ENCODE data around the gene SELENOW. TPM values are rescaled to one million over a fixed set of nuclear protein-coding genes. Genes with fewer than 3 reads are reported as not detected.

Gene SELENOW
- total and polyA plus RNA-seq, 2 of the 8 experiments (the other 6 are each of a cell fraction or from before 2014, with no cell fraction given) = 371 to 588 TPM

DNA sequence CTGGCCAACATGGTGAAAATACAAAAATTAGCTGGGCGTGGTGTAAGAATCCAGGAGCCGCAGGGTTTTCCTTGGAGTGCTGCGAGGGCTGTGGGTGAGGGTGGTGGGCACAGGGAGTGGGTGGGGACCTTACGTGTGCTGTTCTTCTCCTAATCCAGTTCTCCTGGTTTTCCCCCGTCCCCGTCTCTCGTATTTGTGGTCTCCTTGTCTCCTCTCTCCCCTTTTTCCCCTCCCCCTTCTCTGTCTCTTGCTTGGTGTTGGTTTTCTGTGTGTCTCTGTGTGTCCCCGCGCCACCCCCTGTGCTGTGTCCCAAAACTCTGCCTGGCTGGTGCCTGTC is 1.7 kb downstream of the SELENOW start:
- Histone ChIP-seq H4K91ac (replicated peaks; ENCODE audit: insufficient read length, low read length) (no peak overlapping the region), H3K9ac (replicated peaks in 1 of 4; ENCODE audit: extremely low read depth in 1 of 4, low read depth in 3 of 4, low read length in 3 of 4) (no peak overlapping the region), H2AK5ac (ENCODE audit: low read depth, low read length) (no peak overlapping the region), H3K27me3 (replicated peaks in 1 of 4; ENCODE audit: control insufficient read depth in 3 of 4, extremely low read depth in 1 of 4, insufficient read depth in 3 of 4, low read length in 3 of 4) (no peaks in the 10 kb centered on the region), H2BK120ac (replicated peaks; ENCODE audit: low read depth, low read length) (no peak overlapping the region), H3K4me1 (replicated peaks in 1 of 4; ENCODE audit: control insufficient read depth in 3 of 4, insufficient read depth in 4 of 4, low read length in 3 of 4) (peaks cover 0 to 6% (median 4%) of the 10 kb centered on the region in 4 experiments; a peak in 4 of 7 replicates), H3K4ac (replicated peaks; ENCODE audit: insufficient read length, low read depth, low read length) (no peak overlapping the region), H3K18ac (ENCODE audit: extremely low read depth, low read length) (no peak overlapping the region; the same call in 1 of the 2 replicates), H3K56ac (replicated peaks; ENCODE audit: insufficient read length, low read depth, low read length) (no peak overlapping the region), H2AFZ (ENCODE audit: low read length) (no peak overlapping the region), H3K36me3 (ENCODE audit: control insufficient read depth in 2 of 4, insufficient read depth in 4 of 4, low read length in 3 of 4) (peaks cover 14 to 36% (median 31%) of the 10 kb centered on the region in 4 experiments), H2BK20ac (ENCODE audit: low read length) (no peak overlapping the region), H4K5ac (ENCODE audit: insufficient read length, low read depth, low read length) (no peak overlapping the region), H2BK15ac (ENCODE audit: low read length) (no peak overlapping the region), H3K79me2 (ENCODE audit: control insufficient read depth in 1 of 2, insufficient read depth in 2 of 2, low read length in 2 of 2) (peaks cover 13 to 25% of the 10 kb centered on the region in 2 experiments), H3K9me3 (ENCODE audit: insufficient read depth in 2 of 2, low read depth in 1 of 2, low read length in 1 of 2) (no peaks in the 10 kb centered on the region), H3K79me1 (ENCODE audit: low read depth, low read length) (peaks cover 7% of the 10 kb centered on the region), H3K23me2 (ENCODE audit: low read depth, low read length) (peaks cover 8% of the 10 kb centered on the region), H3K4me2 (ENCODE audit: insufficient read depth in 1 of 2, low read depth in 2 of 2, low read length in 2 of 2) (peak overlapping the region; percentile 59 to 92), H3K23ac (ENCODE audit: insufficient read length) (no peak overlapping the region), H3K4me3 (ENCODE audit: extremely low read depth in 1 of 4, insufficient read depth in 2 of 4, low read depth in 3 of 4, low read length in 4 of 4) (peak overlapping the region; percentile 19 to 97 (median 68); a peak in 5 of 8 replicates), H2BK12ac (ENCODE audit: low read depth, low read length) (no peak overlapping the region), H4K20me1 (replicated peaks in 1 of 2; ENCODE audit: control insufficient read depth in 1 of 2, insufficient read depth in 2 of 2, low read length in 2 of 2) (peaks cover 8 to 24% of the 10 kb centered on the region in 2 experiments), H3K27ac (ENCODE audit: low read depth, low read length) (no peak overlapping the region), H2BK5ac (ENCODE audit: low read depth, low read length) (0 out of 2 replicates have a peak overlapping the region, but pooled peaks have one; percentile 44), H3K14ac (ENCODE audit: insufficient read length) (no peak overlapping the region), H4K8ac (ENCODE audit: extremely low read depth, insufficient read depth, low read length) (no peak overlapping the region)
- POLR2A ChIA-PET (ENCODE audit: partially characterized antibody) = interaction anchor here (0.6 to 3.9 kb wide), 10 partner anchors 8 to 91 kb away, joined by 3 to 27 read pairs (median 4); partner anchors contain the start of gene NOP53
- 90% methylated on average over 9 of the region's 9 CpGs; no CpG with 5 or more reads in 1 of the 2 experiments for WGBS, 2 experiments (ENCODE audit: extremely low coverage in 1 of 2, insufficient coverage in 1 of 2, insufficient read length in 1 of 2, insufficient replicate concordance in 2 of 2, low coverage in 1 of 2, low lambda C conversion rate in 2 of 2, missing lambda C conversion rate in 1 of 2)
- CTCF ChIA-PET (ENCODE audit: partially characterized antibody) = interaction anchor here (0.7 to 3.4 kb wide), 5 partner anchors 8 to 322 kb away, joined by 3 to 32 read pairs (median 5); partner anchors contain the start of gene EHD2
- no peak for DNase-seq (ENCODE audit: low read depth in 1 of 2, low spot score in 2 of 2)
- FAIRE-seq = no peak
- TF ChIP-seq ZNF274 (IDR thresholded peaks at IDR 0.05; ENCODE audit: borderline replicate concordance, extremely low read depth, low read length) (no peak), POLR2A (IDR thresholded peaks at IDR 0.05; ENCODE audit: control extremely low read depth in 1 of 2, low read depth in 2 of 2, low read length in 2 of 2) (no peak), SIX5 (IDR thresholded peaks at IDR 0.05; ENCODE audit: low read depth, low read length) (no peak), CHD1 (IDR thresholded peaks at IDR 0.05; ENCODE audit: low read depth, low read length) (no peak), KDM1A (IDR thresholded peaks at IDR 0.05; ENCODE audit: borderline replicate concordance, low read length) (no peak), KDM4A (IDR thresholded peaks at IDR 0.05; ENCODE audit: low read depth, low read length, severe bottlenecking) (no peak), JUN (IDR thresholded peaks at IDR 0.05; ENCODE audit: low read depth, low read length) (no peak), SIRT6 (IDR thresholded peaks at IDR 0.05; ENCODE audit: low read length) (no peak), RXRA (IDR thresholded peaks at IDR 0.05; ENCODE audit: insufficient read depth, low read depth, low read length) (no peak), SUZ12 (IDR thresholded peaks at IDR 0.05; ENCODE audit: low read length) (no peak)
- TF ChIP-seq, protein P1, sequence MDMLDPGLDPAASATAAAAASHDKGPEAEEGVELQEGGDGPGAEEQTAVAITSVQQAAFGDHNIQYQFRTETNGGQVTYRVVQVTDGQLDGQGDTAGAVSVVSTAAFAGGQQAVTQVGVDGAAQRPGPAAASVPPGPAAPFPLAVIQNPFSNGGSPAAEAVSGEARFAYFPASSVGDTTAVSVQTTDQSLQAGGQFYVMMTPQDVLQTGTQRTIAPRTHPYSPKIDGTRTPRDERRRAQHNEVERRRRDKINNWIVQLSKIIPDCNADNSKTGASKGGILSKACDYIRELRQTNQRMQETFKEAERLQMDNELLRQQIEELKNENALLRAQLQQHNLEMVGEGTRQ (IDR thresholded peaks at IDR 0.05; ENCODE audit: low read length) = no peak
- TF ChIP-seq, protein P2, sequence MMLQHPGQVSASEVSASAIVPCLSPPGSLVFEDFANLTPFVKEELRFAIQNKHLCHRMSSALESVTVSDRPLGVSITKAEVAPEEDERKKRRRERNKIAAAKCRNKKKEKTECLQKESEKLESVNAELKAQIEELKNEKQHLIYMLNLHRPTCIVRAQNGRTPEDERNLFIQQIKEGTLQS (IDR thresholded peaks at IDR 0.05; ENCODE audit: insufficient read depth, low read depth, low read length) = no peak

Data from H1 (cell line).